ENCODE measurements around the gene SPATA13.
"Not testable (repeated sequence)": the region's sequence is repeated elsewhere in the genome, so short reads cannot be mapped to it uniquely, and the experiment has no call there.

SPATA13 gene

GRCh38 chr13:24318878-24319277, 158.4 kb downstream of the SPATA13 start:
- DNase-seq (ENCODE audit: low spot score), result not testable (repeated sequence)

GRCh38 chr13:24319641-24320040, 159.1 kb downstream of the SPATA13 start:
- not testable (repeated sequence) for DNase-seq (ENCODE audit: low spot score)

- DNase-seq (ENCODE audit: low spot score), result not testable (repeated sequence)
Observed at GRCh38 chr13:24321416-24321815, 160.9 kb downstream of the SPATA13 start.

- DNase-seq (ENCODE audit: low spot score), result not testable (repeated sequence)
Observed at GRCh38 chr13:24322470-24322869, 161.9 kb downstream of the SPATA13 start.

GRCh38 chr13:24323036-24323738, 162.7 kb downstream of the SPATA13 start:
- DNase-seq (ENCODE audit: low spot score), result no peak

- no peak for DNase-seq (ENCODE audit: low spot score)
Observed at GRCh38 chr13:24323739-24324075, 163.2 kb downstream of the SPATA13 start.

GRCh38 chr13:24327598-24327997, 167.1 kb downstream of the SPATA13 start:
- DNase-seq (ENCODE audit: low spot score), result not testable (repeated sequence)

- no peak for DNase-seq (ENCODE audit: low spot score)
Observed at GRCh38 chr13:24328145-24328544, 167.6 kb downstream of the SPATA13 start.

- DNase-seq (ENCODE audit: low spot score), result no peak
Observed at GRCh38 chr13:24338721-24339120, 178.2 kb downstream of the SPATA13 start.

GRCh38 chr13:24339937-24340607, 179.6 kb downstream of the SPATA13 start:
- no peak for DNase-seq (ENCODE audit: low spot score)

- no peak for DNase-seq (ENCODE audit: low spot score)
Observed at GRCh38 chr13:24340608-24340955, 180.1 kb downstream of the SPATA13 start.

- DNase-seq (ENCODE audit: low spot score), result no peak
Observed at GRCh38 chr13:24341439-24341838, 180.9 kb downstream of the SPATA13 start.

- DNase-seq (ENCODE audit: low spot score), result no peak
Observed at GRCh38 chr13:24348385-24348784, 187.9 kb downstream of the SPATA13 start.

GRCh38 chr13:24348797-24349515, 188.4 kb downstream of the SPATA13 start:
- no peak for DNase-seq (ENCODE audit: low spot score)

- not testable (repeated sequence) for DNase-seq (ENCODE audit: low spot score)
Observed at GRCh38 chr13:24349778-24350664, 189.5 kb downstream of the SPATA13 start.

GRCh38 chr13:24351423-24351822, 190.9 kb downstream of the SPATA13 start:
- DNase-seq (ENCODE audit: low spot score), result no peak

- DNase-seq (ENCODE audit: low spot score), result no peak
Observed at GRCh38 chr13:24353736-24354135, 193.2 kb downstream of the SPATA13 start.

GRCh38 chr13:24355103-24355502, 194.6 kb downstream of the SPATA13 start:
- DNase-seq (ENCODE audit: low spot score), result no peak

GRCh38 chr13:24356270-24356669, 195.8 kb downstream of the SPATA13 start:
- no peak for DNase-seq (ENCODE audit: low spot score)
